ENCODE data around the gene ZNF460.
"Not testable (repeated sequence)": the region's sequence is repeated elsewhere in the genome, so short reads cannot be mapped to it uniquely, and the experiment has no call there.

The ZNF460 gene
- total RNA-seq: 104 to 128 (median 118) reads per million in 4 experiments

DNA sequence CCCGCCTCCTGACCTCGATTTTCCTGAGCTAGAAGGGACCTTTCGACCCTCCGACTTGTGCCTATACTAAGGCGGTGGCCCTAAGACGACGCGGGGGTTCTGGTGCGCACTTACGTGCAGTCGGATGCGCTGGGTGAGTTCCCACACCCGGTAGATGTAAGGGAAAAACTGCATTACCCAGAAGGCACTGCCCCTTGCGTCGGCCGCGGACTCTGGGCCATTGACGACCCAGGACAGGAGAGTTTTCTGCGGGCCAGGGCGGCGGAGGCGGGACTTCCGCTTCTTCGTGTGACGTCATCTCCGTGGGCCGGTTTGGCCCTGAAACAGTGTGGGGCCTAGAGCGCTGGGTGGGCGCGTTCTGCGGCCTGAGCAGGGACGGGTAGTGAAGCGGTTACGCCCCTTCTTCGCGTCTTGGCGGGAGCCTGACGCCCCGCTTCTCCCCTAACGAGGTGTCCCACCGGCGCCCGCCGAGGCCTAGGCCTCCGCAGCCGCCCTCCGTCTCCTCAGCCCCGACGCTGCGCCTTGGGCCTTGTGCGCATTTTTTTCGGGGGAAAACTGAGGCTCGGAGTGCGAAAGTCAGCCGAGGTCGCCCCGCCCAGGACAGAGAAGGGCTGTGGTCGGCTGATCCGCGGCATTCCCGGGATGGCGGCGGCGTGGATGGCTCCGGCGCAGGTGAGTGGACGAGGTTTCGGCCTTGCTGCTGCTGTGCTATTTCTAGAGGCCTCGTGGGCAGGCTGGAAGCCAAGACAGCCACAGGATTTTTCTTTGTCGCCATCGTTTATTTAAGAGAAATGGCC is at the start of gene ZNF460:
ZNF460 (plus strand) TSS at position 321 of the 797 bp plus-strand sequence; CDS start at position 643, 322 bp downstream.
- peak; percentile 92 for DNase-seq

DNA sequence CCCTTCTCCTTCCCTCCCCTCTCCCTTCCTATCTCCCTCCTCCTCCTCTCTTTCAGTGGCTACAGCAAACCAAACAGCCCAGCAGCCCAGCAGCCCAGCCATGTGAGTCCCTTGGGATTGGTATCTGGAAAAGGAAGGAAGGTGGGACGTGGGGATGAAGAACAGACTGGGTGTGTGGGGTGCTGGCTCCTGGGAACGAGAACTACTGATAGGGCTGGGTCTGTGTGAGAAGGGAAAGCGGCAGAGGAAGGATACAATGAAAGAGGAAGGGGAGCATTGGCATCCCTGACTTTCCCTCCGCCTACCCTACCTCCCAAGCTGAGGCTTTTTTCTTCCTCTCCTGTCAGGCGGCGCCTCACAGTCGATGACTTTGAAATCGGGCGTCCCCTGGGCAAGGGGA is 48.6 kb upstream of the ZNF460 start:
- DNase-seq: no peak

DNA sequence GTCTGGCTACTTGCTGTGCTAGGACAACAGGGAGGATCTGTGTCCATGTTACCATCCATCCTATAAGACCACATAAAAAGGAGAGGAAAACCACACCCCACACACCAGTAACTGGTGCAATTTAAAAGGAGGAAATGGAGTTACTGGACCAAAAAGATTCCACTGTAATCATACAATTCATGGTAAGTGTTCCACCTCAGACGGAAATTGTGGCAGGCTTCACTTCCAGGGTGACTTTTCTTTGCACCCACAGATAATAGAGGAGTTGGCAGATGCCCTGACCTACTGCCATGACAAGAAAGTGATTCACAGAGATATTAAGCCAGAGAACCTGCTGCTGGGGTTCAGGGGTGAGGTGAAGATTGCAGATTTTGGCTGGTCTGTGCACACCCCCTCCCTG is 47.1 kb upstream of the ZNF460 start:
- DNase-seq: no peak

- no peak for DNase-seq
Observed at GRCh38 chr19:57239982-57240310, 40.3 kb upstream of the ZNF460 start.

GRCh38 chr19:57240311-57241090 is 39.8 kb upstream of the ZNF460 start, which contains the start of gene ZNF805:
TSS of gene ZNF805 (plus strand) at chr19:57240632. CDS start at chr19:57240892, 260 bp downstream.
- peak; percentile 90 for DNase-seq

- DNase-seq: no peak
Observed at GRCh38 chr19:57241176-57241575, 39.1 kb upstream of the ZNF460 start.

DNA sequence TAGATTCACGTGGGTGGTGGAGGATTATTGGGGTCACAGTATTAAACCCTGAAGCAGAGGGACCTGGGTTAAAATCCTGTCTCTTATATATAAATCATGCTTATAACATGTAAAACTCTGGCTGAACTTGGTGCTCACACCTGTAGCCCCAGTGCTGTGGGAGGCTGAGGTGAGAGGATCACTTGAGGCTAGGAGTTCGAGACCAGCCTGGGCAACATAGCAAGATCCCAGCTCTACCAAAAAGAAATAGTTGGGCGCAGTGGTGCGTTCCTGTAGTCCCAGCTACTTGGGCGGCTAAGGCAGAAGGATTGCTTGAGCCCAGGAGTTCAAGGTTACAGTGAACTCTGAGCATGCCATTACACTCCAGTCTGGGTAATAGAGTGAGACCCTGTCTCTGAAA is 37.5 kb upstream of the ZNF460 start:
- DNase-seq: no peak

- no peak for DNase-seq
Observed at GRCh38 chr19:57244513-57244912, 35.8 kb upstream of the ZNF460 start.

GRCh38 chr19:57245066-57245465 is 35.2 kb upstream of the ZNF460 start:
- no peak for DNase-seq

- no peak for DNase-seq
Observed at GRCh38 chr19:57245959-57246358, 34.3 kb upstream of the ZNF460 start.

DNA sequence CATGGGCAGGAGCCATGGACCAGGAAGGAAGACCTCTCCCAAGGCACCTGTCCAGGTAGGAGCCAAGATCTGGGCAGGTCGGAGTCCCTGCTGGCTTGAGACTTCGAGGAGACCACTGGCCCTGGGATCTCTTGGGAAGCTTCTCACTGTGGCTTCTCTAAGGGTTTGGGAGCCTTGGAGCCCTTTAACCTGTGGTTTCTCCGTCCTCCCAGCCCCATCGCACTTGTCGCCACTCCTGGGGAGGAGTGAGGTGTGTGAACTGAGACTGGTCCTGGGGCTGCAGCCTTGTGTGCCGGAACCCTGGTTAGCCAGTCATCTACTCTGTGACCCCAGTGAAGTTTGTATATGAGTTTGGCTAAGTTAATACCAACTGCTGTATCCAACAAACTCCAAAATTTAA is 31.6 kb upstream of the ZNF460 start:
- DNase-seq: no peak

GRCh38 chr19:57249329-57249728 is 31.0 kb upstream of the ZNF460 start:
- no peak for DNase-seq

DNA sequence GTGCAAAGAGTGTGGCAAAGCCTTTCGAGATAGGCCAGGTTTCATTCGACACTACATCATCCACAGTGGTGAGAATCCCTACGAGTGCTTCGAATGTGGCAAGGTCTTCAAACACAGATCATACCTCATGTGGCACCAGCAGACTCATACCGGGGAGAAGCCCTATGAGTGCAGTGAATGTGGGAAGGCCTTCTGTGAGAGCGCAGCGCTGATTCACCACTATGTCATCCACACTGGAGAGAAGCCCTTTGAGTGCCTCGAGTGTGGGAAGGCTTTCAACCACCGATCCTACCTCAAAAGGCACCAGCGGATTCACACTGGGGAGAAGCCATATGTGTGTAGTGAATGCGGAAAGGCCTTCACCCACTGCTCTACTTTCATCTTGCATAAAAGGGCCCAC is 26.5 kb upstream of the ZNF460 start:
- not testable (repeated sequence) for DNase-seq

- DNase-seq: no peak
Observed at GRCh38 chr19:57262044-57262443, 18.2 kb upstream of the ZNF460 start.

DNA sequence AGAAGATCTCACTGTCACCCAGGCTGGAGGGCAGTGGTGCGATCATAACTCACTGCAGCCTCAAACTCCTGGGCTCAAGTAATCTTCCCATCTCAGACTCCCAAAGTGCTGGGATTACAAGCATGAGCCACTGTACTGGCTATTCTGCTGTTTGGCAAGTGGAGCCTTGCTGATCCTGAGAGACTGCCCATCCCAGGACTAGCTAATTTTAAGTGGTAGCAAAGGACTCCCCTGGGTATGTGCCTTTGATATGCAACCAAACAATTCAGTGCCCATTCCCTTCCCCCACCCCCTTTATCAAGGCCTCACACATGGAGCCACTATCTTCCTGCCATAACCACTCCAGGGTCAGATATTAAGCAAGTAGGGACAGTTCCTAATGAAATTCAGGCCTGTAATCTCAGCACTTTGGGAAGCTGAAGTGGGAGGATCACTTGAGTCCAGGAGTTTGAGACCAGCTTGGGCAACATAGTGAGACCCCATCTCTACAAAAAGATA is 17.0 kb upstream of the ZNF460 start:
- no peak for DNase-seq

GRCh38 chr19:57267291-57267690 is 13.0 kb upstream of the ZNF460 start:
- no peak for DNase-seq

DNA sequence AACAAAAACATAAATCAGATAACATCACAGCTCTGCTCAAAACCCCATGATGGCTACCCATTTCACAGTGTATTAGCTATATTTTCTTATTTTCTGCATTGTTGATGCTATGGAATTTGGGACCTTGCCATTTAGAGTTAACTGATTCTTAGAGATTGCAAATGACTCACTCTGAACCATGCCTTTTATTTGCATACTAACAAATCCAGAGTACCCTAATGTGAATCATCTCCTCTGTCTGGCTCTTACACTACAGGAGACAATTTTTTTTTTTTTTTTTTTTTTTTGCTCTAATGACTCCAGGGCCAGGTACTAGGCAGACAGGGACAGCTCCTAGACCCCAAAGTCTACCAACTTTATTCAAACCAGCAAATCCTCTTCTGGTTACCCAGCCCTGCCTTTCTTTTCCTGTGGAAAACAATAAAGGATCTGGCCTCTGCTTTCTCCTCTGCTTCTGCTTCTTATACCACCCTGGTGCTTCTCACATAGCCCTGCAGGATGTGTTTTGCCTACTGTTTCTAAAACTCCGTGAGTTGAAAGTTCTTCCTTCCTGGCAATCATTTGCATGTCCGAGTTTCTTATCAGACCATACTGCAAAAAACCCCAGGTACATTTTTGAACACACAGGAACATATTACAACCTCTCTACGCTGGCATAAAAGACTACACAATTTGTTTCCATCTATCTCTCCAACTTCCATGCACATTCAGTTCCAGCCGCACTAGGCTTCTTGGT is 10.6 kb upstream of the ZNF460 start:
- no peak for DNase-seq

- no peak for DNase-seq
Observed at GRCh38 chr19:57271280-57271679, 9.0 kb upstream of the ZNF460 start.

DNA sequence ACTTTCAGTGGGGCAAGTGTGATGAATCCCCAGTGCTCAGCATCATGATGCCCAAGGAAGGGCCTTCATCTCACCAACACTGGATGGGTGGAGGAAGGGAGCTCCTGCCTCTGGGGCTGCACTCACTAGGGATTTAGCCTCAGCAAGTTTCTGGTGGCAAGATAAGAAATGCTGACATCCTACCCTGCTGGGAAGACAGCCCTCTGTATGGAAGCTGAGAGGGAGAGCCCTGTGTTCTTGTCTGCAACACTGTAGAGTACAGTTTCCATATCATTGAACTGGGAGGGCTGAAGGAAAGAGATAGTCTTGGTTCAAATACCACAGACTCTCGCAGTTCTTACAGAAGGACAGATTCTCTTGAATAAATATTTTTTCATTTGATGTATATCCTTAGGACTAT is 7.3 kb upstream of the ZNF460 start:
- no peak for DNase-seq

DNA sequence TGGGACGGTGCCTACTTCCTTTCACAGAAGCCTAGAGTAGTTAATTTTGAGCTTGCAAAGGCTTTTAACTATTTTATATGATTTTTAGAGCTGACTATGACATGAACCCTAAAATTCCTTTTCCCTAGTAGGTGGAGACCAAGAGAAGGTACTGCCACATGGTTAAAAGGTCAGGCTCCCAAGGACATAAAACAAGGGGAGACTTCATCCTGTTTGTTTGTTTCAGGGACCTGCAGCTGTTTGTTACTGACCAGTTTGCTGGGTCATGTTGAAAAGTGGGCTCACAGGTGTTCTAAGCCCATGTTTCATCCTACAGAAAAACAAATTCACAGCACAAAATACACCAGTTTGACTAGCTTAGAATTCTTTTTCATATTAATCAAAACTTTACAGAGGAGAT is 3.9 kb upstream of the ZNF460 start:
- DNase-seq: no peak

DNA sequence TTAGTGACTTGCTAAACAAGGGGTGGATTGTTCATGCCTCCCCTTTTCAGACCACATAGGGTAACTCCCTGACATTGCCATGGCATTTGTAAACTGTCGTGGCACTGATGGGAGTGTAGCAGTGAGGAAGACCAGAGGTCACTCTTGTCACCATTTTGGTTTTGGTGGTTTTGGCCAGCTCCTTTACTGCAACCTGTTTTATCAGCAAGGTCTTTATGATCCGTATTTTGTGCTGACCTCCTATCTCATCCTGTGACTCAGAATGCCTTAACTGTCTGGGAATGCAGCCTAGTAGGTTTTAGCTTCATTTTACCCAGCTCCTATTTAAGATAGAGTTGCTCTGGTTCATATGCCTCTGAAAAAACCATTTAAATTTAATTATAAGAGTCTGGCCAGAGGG is 1.8 kb upstream of the ZNF460 start:
- not testable (repeated sequence) for DNase-seq

DNA sequence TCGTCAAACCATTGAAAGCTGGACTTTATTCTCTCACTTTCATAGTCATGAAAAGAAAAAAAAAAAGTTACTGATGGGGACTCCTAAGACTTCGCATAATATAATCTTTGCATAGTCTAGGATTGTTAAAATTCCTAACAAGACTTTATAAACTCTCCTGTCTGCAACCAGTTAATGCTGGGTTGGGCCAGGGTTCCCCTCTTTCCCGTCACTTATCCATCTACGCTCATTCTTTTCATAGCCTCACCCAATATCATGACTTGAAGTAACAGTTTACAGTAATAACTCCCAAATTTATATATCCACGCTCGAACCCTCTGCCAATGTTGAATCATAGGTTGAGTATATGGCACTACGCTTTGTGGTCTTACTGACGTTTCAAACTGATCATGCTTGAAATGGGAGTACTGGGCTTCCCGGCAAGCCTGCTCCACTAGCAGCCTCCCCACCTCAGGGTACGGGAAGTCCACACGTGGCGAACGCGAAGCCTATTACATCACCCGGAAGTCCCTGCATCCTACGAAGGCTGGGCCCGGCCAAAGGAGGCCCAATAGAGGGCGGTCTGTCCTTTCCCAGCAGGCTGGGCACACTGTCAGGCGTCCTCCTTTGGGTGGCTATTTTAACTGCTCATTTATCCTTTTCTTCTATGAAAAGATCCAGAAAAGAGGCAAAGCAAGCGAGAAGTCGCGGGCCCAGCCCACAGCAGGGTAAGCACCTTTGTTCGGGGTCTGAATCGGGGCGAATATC is 694 bp upstream of the ZNF460 start:
- peak; percentile 66 for DNase-seq
